NB4 (cell line): Measurements from ENCODE around the gene ADAMTS2.

Source experiments
- DNase-seq: peaks from one replicate; pipeline ENCODE4 v3.0.0; 2010; ENCODE audit warnings: low read depth
- H3K4me3 ChIP-seq: one replicate; pipeline ENCODE4 v1.5.1; 2011; ENCODE audit warnings: mild to moderate bottlenecking, low read depth, low read length, moderate library complexity
- MYC ChIP-seq: IDR thresholded peaks from 2 replicates; pipeline ENCODE4 v1.6.1; 2011; ENCODE audit warnings: low read depth, low read length
- POLR2A ChIP-seq: IDR thresholded peaks from 2 replicates; pipeline ENCODE4 v1.6.1; 2011; ENCODE audit warnings: mild to moderate bottlenecking; ENCODE audit not compliant: insufficient read length; ENCODE audit errors: extremely low read depth
- TF ChIP-seq, protein P1 (sequence below): IDR thresholded peaks from 2 replicates; pipeline ENCODE4 v1.6.1; 2011; ENCODE audit warnings: low read depth, low read length
- TF ChIP-seq, protein P2 (sequence below): IDR thresholded peaks from one replicate; pipeline ENCODE4 v1.5.1; 2012; ENCODE audit warnings: low read depth, low read length

Gene ADAMTS2

DNA sequence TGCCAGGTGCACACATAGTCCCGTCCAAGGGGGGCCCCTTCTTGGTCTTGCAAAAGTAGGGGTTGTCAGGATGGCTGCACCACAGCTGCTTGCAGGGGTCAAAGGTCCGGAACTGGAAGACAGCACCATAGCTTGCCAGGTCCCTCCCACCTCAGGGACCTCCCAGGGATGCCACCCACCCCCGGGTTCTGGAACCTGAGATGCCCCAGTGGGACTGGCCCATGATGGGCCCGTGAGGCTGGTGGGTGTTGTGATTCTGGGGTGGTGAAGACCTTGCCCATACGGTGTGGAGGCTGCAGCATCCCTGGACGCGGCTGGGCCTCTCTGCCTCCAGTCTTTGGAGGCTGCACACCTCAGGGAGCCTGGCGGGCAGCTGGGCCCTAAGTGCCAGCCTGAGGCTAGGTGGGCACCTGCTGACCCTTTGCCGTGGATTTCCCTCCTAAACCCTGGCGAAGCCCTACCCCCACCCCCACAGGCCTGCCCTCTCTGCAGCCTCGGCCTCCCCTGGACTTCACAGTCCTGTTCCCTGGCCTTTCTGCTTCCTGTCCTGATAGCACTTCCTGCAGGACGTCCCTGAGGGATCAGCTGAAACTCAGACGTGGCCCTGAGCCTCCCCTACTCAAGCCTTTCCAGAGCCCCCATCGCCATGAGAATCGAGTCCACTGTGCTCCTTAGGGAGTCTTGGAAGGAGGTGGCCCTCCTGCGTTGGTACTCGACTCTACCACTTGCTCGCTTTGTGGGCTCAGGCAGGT, 192.9 kb downstream of the ADAMTS2 start:
- DNase-seq, result no peak
- H3K4me3 ChIP-seq, result no peak overlapping the region
- TF ChIP-seq, protein P1, sequence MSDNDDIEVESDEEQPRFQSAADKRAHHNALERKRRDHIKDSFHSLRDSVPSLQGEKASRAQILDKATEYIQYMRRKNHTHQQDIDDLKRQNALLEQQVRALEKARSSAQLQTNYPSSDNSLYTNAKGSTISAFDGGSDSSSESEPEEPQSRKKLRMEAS, result no peak
- TF ChIP-seq MYC, result no peak

DNA sequence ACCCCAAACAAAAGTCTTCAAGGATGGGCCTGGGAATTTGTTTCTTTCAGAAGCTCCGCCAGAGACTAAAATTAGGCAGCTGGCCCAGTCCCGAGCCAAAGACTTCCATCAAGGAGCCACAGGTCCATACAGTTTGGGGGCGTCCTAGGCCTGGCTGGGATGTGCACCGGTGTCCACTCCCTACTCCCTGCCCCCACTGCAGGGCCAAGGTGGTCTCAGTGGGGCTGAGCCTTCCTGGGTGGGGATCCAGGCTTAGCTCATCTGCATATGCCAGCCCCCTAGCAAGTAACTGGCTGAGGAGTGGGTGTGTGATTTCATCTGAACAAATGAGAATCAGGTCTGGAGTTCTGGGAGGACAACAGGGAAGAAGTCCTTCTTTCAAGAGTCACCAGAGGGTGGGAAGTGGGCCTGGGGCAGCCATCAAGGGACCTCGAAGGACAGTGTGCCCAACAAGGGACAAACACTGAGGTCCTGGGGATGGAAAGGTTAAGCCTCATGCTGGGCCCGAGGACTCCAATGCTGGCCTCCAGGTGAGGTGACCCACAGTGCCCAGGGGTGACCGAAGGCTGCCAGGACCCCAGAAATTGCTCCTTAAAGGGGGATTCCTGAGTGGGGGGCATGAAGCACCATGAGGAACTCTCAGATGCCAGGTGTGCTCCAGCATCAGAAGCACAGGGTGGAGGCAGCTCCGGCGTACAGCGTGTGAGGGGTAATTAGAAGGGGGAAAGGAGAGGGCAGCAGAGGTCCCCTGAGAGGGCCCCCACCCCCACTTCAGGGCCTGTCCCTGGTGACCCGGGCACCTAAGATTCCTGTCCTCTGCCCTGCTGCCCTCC, 193.8 kb downstream of the ADAMTS2 start:
- TF ChIP-seq MYC (no peak), POLR2A (no peak)
- H3K4me3 ChIP-seq, result no peak overlapping the region
- no peak for DNase-seq

DNA sequence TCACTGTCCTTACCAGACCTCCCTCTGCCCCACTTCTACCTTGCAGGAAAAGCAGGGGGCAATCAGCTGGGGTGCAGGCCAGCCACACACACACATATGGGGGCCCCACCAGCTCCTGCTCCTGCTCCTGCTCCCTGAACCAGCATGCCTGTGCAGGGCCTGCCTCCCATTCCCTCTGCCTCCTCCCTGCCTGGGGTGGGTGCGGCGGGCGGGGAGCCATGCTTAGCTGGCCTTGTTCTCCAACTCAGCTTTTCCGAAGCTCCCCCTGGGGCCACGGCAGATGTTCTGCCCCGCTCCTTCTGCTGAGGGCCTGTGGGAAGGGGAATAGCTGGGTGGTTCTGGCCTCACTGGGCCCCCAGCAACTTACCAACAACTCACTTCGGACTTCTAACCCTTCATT, 195.2 kb downstream of the ADAMTS2 start:
- DNase-seq, result no peak
- H3K4me3 ChIP-seq, result no peak overlapping the region
- TF ChIP-seq, protein P2, sequence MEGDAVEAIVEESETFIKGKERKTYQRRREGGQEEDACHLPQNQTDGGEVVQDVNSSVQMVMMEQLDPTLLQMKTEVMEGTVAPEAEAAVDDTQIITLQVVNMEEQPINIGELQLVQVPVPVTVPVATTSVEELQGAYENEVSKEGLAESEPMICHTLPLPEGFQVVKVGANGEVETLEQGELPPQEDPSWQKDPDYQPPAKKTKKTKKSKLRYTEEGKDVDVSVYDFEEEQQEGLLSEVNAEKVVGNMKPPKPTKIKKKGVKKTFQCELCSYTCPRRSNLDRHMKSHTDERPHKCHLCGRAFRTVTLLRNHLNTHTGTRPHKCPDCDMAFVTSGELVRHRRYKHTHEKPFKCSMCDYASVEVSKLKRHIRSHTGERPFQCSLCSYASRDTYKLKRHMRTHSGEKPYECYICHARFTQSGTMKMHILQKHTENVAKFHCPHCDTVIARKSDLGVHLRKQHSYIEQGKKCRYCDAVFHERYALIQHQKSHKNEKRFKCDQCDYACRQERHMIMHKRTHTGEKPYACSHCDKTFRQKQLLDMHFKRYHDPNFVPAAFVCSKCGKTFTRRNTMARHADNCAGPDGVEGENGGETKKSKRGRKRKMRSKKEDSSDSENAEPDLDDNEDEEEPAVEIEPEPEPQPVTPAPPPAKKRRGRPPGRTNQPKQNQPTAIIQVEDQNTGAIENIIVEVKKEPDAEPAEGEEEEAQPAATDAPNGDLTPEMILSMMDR, result no peak
- TF ChIP-seq POLR2A (no peak), MYC (no peak)
- TF ChIP-seq, protein P1, result no peak

DNA sequence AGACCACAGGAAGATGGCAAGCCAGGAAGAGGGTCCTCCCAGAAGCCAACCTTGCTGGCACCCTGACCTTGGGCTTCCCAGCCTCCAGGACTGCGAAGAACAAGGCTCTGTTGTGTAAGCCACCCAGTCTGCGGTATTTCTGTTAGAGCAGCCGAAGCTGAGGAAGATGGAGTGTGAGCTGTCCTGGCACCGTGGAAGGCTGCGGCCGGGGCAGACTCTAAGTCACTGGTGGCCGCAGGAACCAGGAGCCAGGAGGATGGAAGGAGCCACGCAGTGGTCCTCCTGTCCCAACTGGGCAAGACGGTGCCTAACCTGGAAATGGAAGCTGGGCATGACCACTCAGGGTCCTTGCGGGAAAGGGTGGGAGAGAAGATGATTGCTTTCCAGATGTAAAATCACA, 196.0 kb downstream of the ADAMTS2 start:
- TF ChIP-seq, protein P2, result no peak
- TF ChIP-seq POLR2A (no peak), MYC (no peak)
- TF ChIP-seq, protein P1, result no peak
- no peak for DNase-seq
- no peak overlapping the region for H3K4me3 ChIP-seq

DNA sequence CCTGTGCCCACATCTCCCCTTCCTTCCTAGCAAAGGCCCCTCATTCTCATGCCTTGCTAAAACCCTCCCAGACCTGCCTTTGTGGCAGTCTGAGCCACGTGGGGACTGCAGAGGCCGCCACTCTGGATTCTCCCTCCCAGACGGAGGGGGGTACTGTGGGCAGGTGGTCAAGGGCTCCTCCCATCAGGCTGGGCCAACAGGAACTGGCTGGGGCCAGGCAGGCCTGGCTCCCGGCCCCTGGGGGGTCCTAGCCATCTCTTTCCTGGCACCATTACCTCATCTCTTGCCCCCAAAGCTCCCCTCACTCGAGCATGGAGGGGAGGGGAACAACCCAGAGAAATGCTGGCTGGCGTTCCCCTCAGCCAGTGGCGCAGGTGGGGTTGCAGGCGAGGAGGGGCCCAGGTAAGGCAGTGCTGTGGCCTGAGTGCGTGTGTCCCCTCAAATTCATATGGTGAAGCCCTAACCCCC, 196.5 kb downstream of the ADAMTS2 start:
- no peak overlapping the region for H3K4me3 ChIP-seq
- TF ChIP-seq, protein P2, result no peak
- TF ChIP-seq POLR2A, result no peak
- TF ChIP-seq, protein P1, result no peak
- no peak for TF ChIP-seq MYC
- no peak for DNase-seq

DNA sequence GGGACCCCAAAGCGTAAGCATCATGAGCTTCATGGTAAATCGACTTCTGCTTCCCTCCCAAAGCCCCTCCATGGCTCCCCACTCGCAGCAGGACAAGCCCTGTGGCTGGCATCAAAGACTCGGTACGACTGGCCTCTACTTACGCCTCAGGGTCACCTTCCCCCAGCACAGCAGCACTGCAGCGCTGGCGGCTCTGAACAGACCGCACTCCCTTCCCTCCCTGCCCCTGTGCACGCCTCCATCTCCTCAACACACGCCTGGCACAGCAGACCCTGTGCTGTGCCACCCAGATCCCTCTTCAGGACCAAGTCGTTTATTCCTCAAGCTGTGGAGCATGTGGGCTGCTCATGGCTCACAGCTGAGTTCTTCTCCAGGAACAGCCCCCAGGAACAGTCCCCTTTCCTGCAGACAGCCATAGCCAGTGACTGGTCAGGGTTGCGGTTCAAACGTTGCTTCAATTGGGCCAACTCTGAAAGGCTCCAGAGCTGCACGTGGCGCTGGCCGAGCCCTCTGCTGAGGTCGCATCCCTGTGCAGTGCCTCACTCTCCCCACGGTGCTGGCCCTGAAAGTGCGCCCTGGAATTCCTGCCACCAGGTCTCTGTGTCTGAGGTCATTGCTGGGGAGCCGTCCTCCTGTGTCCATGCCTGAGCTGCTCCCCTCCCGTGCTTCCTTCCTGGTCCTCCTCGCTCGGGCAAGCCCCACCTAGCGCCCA, 197.1 kb downstream of the ADAMTS2 start:
- TF ChIP-seq, protein P2, result no peak
- TF ChIP-seq POLR2A, result no peak
- TF ChIP-seq, protein P1, result no peak
- no peak for TF ChIP-seq MYC
- H3K4me3 ChIP-seq, result no peak overlapping the region
- DNase-seq, result no peak
